ENCODE measurements around the gene CA10. TPM values are rescaled to one million over a fixed set of nuclear protein-coding genes. Genes with fewer than 3 reads are reported as not detected.

Gene CA10
- total RNA-seq, 6 experiments from 2014 or later, result not detected

GRCh38 chr17:51764387-51764971 lies 394.0 kb downstream of the CA10 start:
- no peaks in the 10 kb centered on the region for H3K4me1 ChIP-seq
- H3K4me3 ChIP-seq, result no peak overlapping the region
- H3K36me3 ChIP-seq, result no peaks in the 10 kb centered on the region
- TF ChIP-seq, protein P1, sequence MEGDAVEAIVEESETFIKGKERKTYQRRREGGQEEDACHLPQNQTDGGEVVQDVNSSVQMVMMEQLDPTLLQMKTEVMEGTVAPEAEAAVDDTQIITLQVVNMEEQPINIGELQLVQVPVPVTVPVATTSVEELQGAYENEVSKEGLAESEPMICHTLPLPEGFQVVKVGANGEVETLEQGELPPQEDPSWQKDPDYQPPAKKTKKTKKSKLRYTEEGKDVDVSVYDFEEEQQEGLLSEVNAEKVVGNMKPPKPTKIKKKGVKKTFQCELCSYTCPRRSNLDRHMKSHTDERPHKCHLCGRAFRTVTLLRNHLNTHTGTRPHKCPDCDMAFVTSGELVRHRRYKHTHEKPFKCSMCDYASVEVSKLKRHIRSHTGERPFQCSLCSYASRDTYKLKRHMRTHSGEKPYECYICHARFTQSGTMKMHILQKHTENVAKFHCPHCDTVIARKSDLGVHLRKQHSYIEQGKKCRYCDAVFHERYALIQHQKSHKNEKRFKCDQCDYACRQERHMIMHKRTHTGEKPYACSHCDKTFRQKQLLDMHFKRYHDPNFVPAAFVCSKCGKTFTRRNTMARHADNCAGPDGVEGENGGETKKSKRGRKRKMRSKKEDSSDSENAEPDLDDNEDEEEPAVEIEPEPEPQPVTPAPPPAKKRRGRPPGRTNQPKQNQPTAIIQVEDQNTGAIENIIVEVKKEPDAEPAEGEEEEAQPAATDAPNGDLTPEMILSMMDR (IDR thresholded peaks at IDR 0.05), result peak; percentile 54 to 84 (median 82)
- no peak for TF ChIP-seq POLR2A (IDR thresholded peaks at IDR 0.05)
- 0% methylated on average over 3 of the region's 4 CpGs for WGBS (ENCODE audit: insufficient coverage, low coverage, low lambda C conversion rate, missing lambda C conversion rate)
- intact Hi-C loops (cut with DNase I), result loop anchor here in 1 of 2 donors (10.0 kb wide), 1 partner anchor 340 kb away; no protein-coding TSS in a partner anchor
- ATAC-seq (peak; percentile 89 to 97 (median 94)), DNase-seq (peak in 2 of 3 donors; percentile 22 to 52)
- no peak overlapping the region for H3K27ac ChIP-seq
- H3K9me3 ChIP-seq, result no peaks in the 10 kb centered on the region
- no peaks in the 10 kb centered on the region for H3K27me3 ChIP-seq

DNA sequence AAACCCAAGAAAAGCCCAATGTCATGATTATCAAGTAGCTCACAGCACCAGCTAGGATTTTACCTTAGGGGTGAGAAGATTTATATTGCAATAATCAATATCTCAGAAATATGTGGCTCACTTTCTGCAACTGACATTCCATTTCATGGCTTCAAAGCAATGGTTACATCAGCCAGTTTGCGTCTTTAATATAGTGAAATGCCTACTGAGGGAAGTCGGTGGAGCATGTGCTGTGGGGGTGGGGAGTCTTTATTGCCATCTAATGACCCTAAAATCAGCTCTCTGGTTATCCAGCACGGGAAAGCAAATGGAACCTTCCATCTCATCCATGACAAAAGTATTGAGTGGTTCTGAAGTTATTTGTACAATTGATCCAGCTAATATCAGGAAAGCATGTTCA lies 395.5 kb downstream of the CA10 start:
- ATAC-seq (no peak), DNase-seq (no peak)
- TF ChIP-seq, protein P1 (IDR thresholded peaks at IDR 0.05), result no peak
- TF ChIP-seq POLR2A (IDR thresholded peaks at IDR 0.05), result no peak
- no peaks in the 10 kb centered on the region for H3K9me3 ChIP-seq
- no peaks in the 10 kb centered on the region for H3K27me3 ChIP-seq
- no peaks in the 10 kb centered on the region for H3K4me1 ChIP-seq
- H3K4me3 ChIP-seq, result no peak overlapping the region
- H3K27ac ChIP-seq, result no peak overlapping the region
- intact Hi-C loops (cut with DNase I), result loop anchor here in 1 of 2 donors (10.0 kb wide), 1 partner anchor 342 kb away; no protein-coding TSS in a partner anchor
- 36% methylated on average over 3 of the region's 3 CpGs for WGBS (ENCODE audit: insufficient coverage, low coverage, low lambda C conversion rate, missing lambda C conversion rate)
- no peaks in the 10 kb centered on the region for H3K36me3 ChIP-seq

DNA sequence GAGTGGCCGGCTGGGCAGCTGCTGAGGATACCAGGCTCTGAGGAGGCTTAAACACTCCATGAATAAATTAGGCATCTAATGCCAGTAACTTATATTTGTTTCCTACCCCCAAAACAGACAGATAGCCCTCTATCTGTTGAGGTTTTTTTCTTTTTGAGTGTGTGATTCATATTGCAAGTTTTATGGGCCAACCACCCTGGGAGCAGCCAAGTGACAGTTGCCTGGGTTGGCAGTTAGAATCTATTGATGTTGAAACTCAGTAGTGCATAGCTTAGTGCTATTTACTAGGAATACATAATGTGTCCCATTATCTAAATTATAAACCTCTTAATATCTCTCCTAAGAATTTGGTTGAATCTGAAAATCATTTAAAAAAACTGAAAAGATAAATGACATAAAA lies 397.4 kb downstream of the CA10 start:
- Histone ChIP-seq H3K4me3 (no peak overlapping the region), H3K4me1 (no peaks in the 10 kb centered on the region), H3K9me3 (no peaks in the 10 kb centered on the region), H3K36me3 (no peaks in the 10 kb centered on the region), H3K27ac (no peak overlapping the region), H3K27me3 (no peaks in the 10 kb centered on the region)
- ATAC-seq (no peak), DNase-seq (no peak)
- 54% methylated on average over 1 of the region's 1 CpG for WGBS (ENCODE audit: insufficient coverage, low coverage, low lambda C conversion rate, missing lambda C conversion rate)
- TF ChIP-seq, protein P1 (IDR thresholded peaks at IDR 0.05), result no peak
- no peak for TF ChIP-seq POLR2A (IDR thresholded peaks at IDR 0.05)
- intact Hi-C loops (cut with DNase I), result loop anchor here in 1 of 2 donors (10.0 kb wide), 1 partner anchor 344 kb away; no protein-coding TSS in a partner anchor

GRCh38 chr17:51759260-51759659 lies 399.3 kb downstream of the CA10 start:
- no peak for ATAC-seq
- Histone ChIP-seq H3K36me3 (no peaks in the 10 kb centered on the region), H3K4me1 (no peaks in the 10 kb centered on the region), H3K4me3 (no peak overlapping the region), H3K27me3 (no peaks in the 10 kb centered on the region), H3K9me3 (no peaks in the 10 kb centered on the region), H3K27ac (no peak overlapping the region)
- no peak for TF ChIP-seq POLR2A (IDR thresholded peaks at IDR 0.05)
- TF ChIP-seq, protein P1 (IDR thresholded peaks at IDR 0.05), result no peak
- WGBS (ENCODE audit: insufficient coverage, low coverage, low lambda C conversion rate, missing lambda C conversion rate), result 76% methylated on average over 1 of the region's 1 CpG
- no peak for DNase-seq
- intact Hi-C loops (cut with DNase I), result no loop called here

Measured in right lobe of liver (tissue), 6 donors.